HepG2 (cell line): ENCODE data around the gene CIROP. TPM values are rescaled to one million over a fixed set of nuclear protein-coding genes. Genes with fewer than 3 reads are reported as not detected.

Experiments
- KAT7 ChIP-seq: IDR thresholded peaks from 2 replicates; pipeline ENCODE4 v1.6.1; 2018; ENCODE audit warnings: borderline replicate concordance, missing compliant biosample characterization
- MEIS2 ChIP-seq: sonication (generic); formaldehyde crosslinking; IDR thresholded peaks from 2 replicates; pipeline ENCODE4 v1.9.0; 2021; ENCODE audit warnings: mild to moderate bottlenecking, missing genetic modification reagents
- MYNN ChIP-seq: sonication (generic); formaldehyde crosslinking; IDR thresholded peaks from 2 replicates; pipeline ENCODE4 v1.4.0; 2020; ENCODE audit warnings: mild to moderate bottlenecking, low read depth, missing genetic modification reagents
- NFYB ChIP-seq: sonication (generic); formaldehyde crosslinking; IDR thresholded peaks from 2 replicates; pipeline ENCODE4 v1.4.0; 2020; ENCODE audit warnings: missing genetic modification reagents
- REXO4 ChIP-seq: sonication (generic); formaldehyde crosslinking; IDR thresholded peaks from 2 replicates; pipeline ENCODE4 v1.8.0; 2022; ENCODE audit warnings: missing genetic modification reagents, mild to moderate bottlenecking, borderline replicate concordance
- TRIM24 ChIP-seq: sonication (generic); formaldehyde crosslinking; IDR thresholded peaks from 2 replicates; pipeline ENCODE4 v1.8.0; 2022; ENCODE audit warnings: mild to moderate bottlenecking, missing genetic modification reagents
- ZNF225 ChIP-seq: sonication (generic); formaldehyde crosslinking; IDR thresholded peaks from 2 replicates; pipeline ENCODE4 v1.4.0; 2020; ENCODE audit warnings: mild to moderate bottlenecking, missing genetic modification reagents
- ZNF563 ChIP-seq: sonication (generic); formaldehyde crosslinking; IDR thresholded peaks from 2 replicates; pipeline ENCODE4 v1.8.0; 2022; ENCODE audit warnings: mild to moderate bottlenecking, moderate library complexity, missing genetic modification reagents
- ZNF646 ChIP-seq: sonication (generic); formaldehyde crosslinking; IDR thresholded peaks from 2 replicates; pipeline ENCODE4 v1.9.0; 2021; ENCODE audit warnings: mild to moderate bottlenecking, missing genetic modification reagents
- ZNF768 ChIP-seq: sonication (generic); formaldehyde crosslinking; IDR thresholded peaks from 2 replicates; pipeline ENCODE4 v1.4.0; 2020; ENCODE audit warnings: missing genetic modification reagents
- ZNF83 ChIP-seq: sonication (generic); formaldehyde crosslinking; IDR thresholded peaks from 2 replicates; pipeline ENCODE4 v1.4.0; 2020; ENCODE audit warnings: missing genetic modification reagents, mild to moderate bottlenecking, borderline replicate concordance
- polyA plus RNA-seq, 8 experiments: library from polyadenylated mRNA; depleted of rRNA in 3 of 8; stranded (reverse) in 7 of 8; unstranded in 1 of 8; fragments of >200 nt; fragmentation: Illumina TruSeq in 4 of 8; extraction: Trizol in 4 of 8; gene quantifications; 2 replicates each; pipeline versions ENCODE4 v1.2.1 to v1.2.3, GENCODE V29; 2011 to 2016; ENCODE audit warnings: low read depth in 4 of 8, missing spikeins in 1 of 8, mixed read lengths in 1 of 8; ENCODE audit not compliant: insufficient read depth in 1 of 8
- total RNA-seq, 5 experiments: library from RNA; depleted of rRNA; stranded (reverse); fragments of >200 nt; fragmentation: Illumina TruSeq; extraction: Trizol; gene quantifications; 2 replicates each; pipeline ENCODE4 v1.2.3, GENCODE V29; 2016; ENCODE audit warnings: low read depth in 1 of 5
- TF ChIP-seq, protein P1 (sequence below): sonication (generic); formaldehyde crosslinking; IDR thresholded peaks from 2 replicates; pipeline ENCODE4 v1.8.0; 2022; ENCODE audit warnings: mild to moderate bottlenecking, missing genetic modification reagents, moderate library complexity

CIROP gene
- total and polyA plus RNA-seq, 2 of the 13 experiments (the other 11 are each of a cell fraction or from before 2014, with no cell fraction given): 0.07 TPM; not detected in 1

DNA sequence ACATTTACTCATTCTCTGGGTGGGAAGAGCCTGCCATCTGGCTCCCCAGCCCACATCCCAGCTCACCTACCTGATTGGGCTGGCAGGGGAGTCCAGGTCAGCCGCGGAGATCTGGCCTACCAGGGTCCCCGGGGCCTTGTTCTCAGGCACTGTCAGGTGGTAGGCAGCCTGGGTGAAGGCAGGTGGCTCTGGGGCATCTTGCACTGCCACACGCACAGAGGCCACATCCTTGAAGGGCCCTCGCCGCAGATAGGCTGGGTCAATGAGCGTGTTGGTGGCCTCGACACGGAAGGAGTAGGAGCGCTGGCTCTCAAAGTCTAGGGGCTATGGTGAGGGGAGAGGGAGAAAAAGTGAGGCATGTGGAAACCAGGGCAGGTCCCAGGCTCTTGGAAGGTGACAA lies 51.4 kb downstream of the CIROP start (continued):
- TF ChIP-seq ZNF768 (CRISPR knock-in tag) (0 out of 2 replicates have a peak, but pooled peaks have one; percentile 44), ZNF646 (CRISPR knock-in tag) (0 out of 2 replicates have a peak, but pooled peaks have one; percentile 24), ZNF563 (CRISPR knock-in tag) (peak; percentile 31; the same call in 1 of the 2 replicates), KAT7 (no peak), TRIM24 (CRISPR knock-in tag) (no peak), MYNN (CRISPR knock-in tag) (no peak), NFYB (CRISPR knock-in tag) (0 out of 2 replicates have a peak, but pooled peaks have one; percentile 2), ZNF83 (CRISPR knock-in tag) (0 out of 2 replicates have a peak, but pooled peaks have one; percentile 30), MEIS2 (CRISPR knock-in tag) (no peak), ZNF225 (CRISPR knock-in tag) (peak; percentile 85; the same call in 1 of the 2 replicates), REXO4 (CRISPR knock-in tag) (0 out of 2 replicates have a peak, but pooled peaks have one; percentile 47)
- TF ChIP-seq, protein P1, sequence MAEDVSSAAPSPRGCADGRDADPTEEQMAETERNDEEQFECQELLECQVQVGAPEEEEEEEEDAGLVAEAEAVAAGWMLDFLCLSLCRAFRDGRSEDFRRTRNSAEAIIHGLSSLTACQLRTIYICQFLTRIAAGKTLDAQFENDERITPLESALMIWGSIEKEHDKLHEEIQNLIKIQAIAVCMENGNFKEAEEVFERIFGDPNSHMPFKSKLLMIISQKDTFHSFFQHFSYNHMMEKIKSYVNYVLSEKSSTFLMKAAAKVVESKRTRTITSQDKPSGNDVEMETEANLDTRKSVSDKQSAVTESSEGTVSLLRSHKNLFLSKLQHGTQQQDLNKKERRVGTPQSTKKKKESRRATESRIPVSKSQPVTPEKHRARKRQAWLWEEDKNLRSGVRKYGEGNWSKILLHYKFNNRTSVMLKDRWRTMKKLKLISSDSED (CRISPR knock-in tag): peak; percentile 62; the same call in 1 of the 2 replicates
